ENCODE measurements around the gene CTCFL.

DNA sequence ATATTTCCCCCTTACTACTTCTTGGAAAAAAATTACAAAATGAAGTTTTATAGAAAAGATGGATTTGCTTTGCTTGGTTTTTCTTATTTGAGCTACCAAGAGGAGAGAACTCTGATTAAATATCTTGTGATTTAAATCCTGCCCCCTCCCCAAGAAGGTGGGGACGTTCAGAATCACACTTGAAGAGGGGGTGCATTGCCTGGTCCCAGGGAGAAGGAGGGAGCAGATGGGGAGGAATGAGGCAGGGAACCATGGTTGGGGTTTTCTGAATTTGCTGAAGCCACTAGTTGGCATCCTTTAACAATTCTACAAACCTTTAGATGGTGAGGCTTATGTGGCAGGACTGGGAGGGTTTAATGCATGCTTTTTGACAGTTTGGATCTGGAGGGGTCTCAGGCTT, 41.5 kb upstream of the CTCFL start:
- TF ChIP-seq, protein P1, sequence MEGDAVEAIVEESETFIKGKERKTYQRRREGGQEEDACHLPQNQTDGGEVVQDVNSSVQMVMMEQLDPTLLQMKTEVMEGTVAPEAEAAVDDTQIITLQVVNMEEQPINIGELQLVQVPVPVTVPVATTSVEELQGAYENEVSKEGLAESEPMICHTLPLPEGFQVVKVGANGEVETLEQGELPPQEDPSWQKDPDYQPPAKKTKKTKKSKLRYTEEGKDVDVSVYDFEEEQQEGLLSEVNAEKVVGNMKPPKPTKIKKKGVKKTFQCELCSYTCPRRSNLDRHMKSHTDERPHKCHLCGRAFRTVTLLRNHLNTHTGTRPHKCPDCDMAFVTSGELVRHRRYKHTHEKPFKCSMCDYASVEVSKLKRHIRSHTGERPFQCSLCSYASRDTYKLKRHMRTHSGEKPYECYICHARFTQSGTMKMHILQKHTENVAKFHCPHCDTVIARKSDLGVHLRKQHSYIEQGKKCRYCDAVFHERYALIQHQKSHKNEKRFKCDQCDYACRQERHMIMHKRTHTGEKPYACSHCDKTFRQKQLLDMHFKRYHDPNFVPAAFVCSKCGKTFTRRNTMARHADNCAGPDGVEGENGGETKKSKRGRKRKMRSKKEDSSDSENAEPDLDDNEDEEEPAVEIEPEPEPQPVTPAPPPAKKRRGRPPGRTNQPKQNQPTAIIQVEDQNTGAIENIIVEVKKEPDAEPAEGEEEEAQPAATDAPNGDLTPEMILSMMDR (conservative IDR thresholded peaks at IDR 0.05; ENCODE audit: low read depth, low read length), result no peak
- TF ChIP-seq EZH2 (IDR thresholded peaks at IDR 0.05; ENCODE audit: borderline replicate concordance, low read depth, low read length, poor library complexity, severe bottlenecking), result no peak

Measured in A673 (cell line).